Nephron progenitor cell (in vitro differentiated cells): ENCODE data around the gene ALDOA.
A peak's percentile ranks its signal among the peaks of the same experiment; 100 is the strongest.

Source experiments
- DNase-seq: peaks from one replicate; pipeline ENCODE4 v3.0.0; 2021
- H3K27ac Mint-ChIP-seq: 2 replicates; pipeline ENCODE4 v1.8.0; 2021; ENCODE audit warnings: mild to moderate bottlenecking, moderate library complexity, mixed read lengths
- H3K27me3 Mint-ChIP-seq: 2 replicates; pipeline ENCODE4 v1.8.0; 2021; ENCODE audit warnings: mild to moderate bottlenecking, low read depth, mixed read lengths; ENCODE audit not compliant: poor library complexity
- H3K36me3 Mint-ChIP-seq: 2 replicates; pipeline ENCODE4 v1.8.0; 2021; ENCODE audit warnings: low read depth, mixed read lengths
- H3K4me1 Mint-ChIP-seq: 2 replicates; pipeline ENCODE4 v1.8.0; 2021; ENCODE audit warnings: mixed read lengths
- H3K4me3 Mint-ChIP-seq: 2 replicates; pipeline ENCODE4 v1.8.0; 2021; ENCODE audit warnings: mild to moderate bottlenecking, moderate library complexity, mixed read lengths
- H3K9me3 Mint-ChIP-seq: 2 replicates; pipeline ENCODE4 v1.8.0; 2021; ENCODE audit warnings: mild to moderate bottlenecking, moderate library complexity, mixed read lengths
- CTCF ChIP-seq: fragments of 200-600 bp; sonication (generic); IDR thresholded peaks from 2 replicates; pipeline ENCODE4 v1.5.0; 2021; ENCODE audit warnings: antibody characterized with exemption

The ALDOA gene

GRCh38 chr16:30092373-30093010 is 26.9 kb downstream of the ALDOA start:
- peak overlapping the region; percentile 85 for H3K4me3 Mint-ChIP-seq
- TF ChIP-seq CTCF: peak; percentile 25
- peaks cover 13% of the 10 kb centered on the region for H3K9me3 Mint-ChIP-seq
- DNase-seq: peak; percentile 71
- peaks cover 73% of the 10 kb centered on the region for H3K4me1 Mint-ChIP-seq
- H3K36me3 Mint-ChIP-seq: peaks cover 17% of the 10 kb centered on the region
- peaks cover 10% of the 10 kb centered on the region for H3K27me3 Mint-ChIP-seq
- H3K27ac Mint-ChIP-seq: peak overlapping the region; percentile 78

DNA sequence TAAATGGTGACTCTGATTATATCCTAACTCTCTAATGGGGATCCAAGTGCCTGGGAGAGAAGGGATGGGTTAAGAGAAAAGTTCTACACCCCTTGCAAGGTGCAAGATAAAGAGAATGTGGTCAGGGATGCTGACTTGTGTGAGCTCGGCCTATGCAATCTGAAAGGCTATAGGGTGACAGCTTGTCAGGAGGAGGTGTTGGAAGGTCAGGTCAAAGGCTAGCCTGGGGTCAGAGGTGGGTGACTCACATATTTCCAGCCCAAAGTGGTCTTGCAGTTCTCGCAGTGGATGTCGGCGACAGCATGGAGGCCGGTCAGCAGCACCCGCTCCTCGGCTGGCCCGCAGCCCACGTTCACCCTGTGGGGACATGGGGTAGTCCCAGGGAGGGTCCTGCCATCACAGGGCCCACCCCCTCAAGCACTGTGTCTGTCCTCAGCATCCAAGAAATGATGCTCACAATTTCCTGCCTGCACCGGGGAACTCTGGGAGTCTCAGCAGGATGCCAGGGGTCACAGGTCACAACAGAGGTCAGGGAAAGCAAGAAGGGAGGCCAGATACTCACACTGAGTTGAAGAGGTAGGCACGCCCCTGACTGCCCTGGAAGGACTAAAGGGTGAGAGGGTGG is 29.1 kb downstream of the ALDOA start:
- DNase-seq: peak; percentile 72

DNA sequence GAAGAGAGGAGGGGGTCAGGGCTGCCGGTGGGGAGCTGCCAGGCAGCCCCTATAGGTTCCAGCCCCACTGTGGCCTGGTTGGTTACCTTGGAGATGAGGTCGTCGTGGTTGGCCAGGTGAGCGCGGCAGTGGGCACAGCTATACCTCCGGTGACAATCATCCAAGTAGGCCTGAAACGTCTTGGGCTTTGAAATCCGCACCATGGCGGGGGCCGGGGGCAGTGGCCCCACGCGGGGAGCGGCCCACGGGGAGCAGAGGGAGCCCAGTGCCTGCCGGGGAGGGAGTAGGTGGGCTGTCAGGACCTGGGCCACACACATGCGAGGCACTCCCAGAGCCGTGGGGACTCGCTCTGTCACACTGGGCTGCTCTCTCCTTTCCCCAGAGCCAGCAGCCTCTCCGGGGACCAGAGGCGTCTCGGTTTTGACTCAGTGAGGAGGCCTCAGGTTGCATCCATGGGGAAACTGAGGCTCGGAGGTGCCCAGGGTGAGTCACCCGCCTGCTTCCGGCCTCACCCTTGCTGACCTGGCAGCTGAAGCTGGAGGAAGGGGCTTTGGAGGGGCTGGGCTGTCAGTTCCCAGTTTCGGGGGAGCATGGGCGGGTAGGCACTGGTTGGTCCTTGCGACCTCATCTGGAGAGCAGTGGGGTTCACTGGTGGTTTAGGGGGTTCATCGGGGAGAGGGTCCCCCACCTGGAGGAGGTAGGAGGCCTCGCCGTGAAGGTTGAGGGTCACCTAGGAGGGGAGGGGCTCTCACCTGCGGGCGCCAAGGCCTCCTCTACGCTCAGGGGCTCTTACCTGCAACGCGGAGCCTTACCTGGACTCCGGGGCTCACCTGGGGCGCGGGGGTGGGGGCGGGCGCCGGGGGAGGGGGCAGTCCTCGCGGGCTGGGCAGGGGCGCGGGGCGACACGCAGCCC is 29.9 kb downstream of the ALDOA start:
- TF ChIP-seq CTCF: no peak
- H3K27me3 Mint-ChIP-seq: peaks cover 10% of the 10 kb centered on the region
- H3K4me3 Mint-ChIP-seq: peak overlapping the region; percentile 81
- no peak for DNase-seq
- H3K9me3 Mint-ChIP-seq: peaks cover 38% of the 10 kb centered on the region
- H3K27ac Mint-ChIP-seq: peak overlapping the region; percentile 97
- peaks cover 35% of the 10 kb centered on the region for H3K36me3 Mint-ChIP-seq
- H3K4me1 Mint-ChIP-seq: peaks cover 53% of the 10 kb centered on the region

More for the DNA sequence above, 29.1 kb downstream of the ALDOA start:
- TF ChIP-seq CTCF: no peak
- Mint-ChIP-seq H3K27me3 (peaks cover 10% of the 10 kb centered on the region), H3K27ac (peak overlapping the region; percentile 97), H3K4me3 (peak overlapping the region; percentile 81), H3K36me3 (peaks cover 27% of the 10 kb centered on the region), H3K9me3 (peaks cover 32% of the 10 kb centered on the region), H3K4me1 (peaks cover 60% of the 10 kb centered on the region)

DNA sequence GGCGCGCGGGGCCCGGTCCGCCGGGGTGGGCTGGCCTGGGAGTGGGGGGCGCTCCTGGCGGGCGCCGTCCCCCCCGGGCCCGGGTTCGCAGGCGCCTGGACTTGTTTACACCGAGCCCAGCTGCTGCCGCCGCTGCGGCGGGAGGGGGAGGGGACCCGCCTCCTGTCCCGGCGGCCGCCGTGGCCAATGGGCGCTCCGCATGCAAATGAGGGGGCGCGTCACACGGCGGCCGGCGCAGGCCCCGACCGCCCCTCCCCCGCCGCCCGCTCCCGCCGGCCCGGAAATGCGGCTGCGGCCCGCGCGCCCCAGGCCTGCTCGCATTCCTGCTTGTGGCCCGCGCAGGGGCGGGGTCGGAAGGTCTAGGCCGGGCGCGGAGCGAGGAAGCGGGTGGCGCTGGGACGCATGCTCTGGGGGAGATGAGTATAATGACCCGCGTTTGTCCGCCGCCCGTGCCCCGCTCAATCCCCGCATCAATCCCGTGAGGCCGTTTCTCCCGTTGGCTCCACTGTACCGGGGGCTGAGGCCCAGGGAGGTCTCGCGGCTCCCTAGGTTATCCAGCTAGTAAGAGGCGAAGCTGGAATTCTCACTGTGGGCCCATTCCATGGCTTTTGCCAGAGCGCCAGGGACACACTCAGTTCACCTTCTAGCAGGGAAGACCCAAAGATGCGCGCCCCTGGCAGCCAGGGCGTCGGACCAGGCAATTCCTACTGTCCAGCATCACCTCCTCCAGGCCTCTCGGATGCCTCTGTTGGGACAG is 30.7 kb downstream of the ALDOA start, which contains the start of gene YPEL3:
Gene YPEL3 (minus strand): TSS at position 109 of the 757 bp plus-strand sequence. CDS start 731 bp downstream, outside the sequence.
- Mint-ChIP-seq H3K27me3 (peaks cover 10% of the 10 kb centered on the region), H3K4me1 (peaks cover 51% of the 10 kb centered on the region), H3K4me3 (peak within 1 kb of the TSS; percentile 89), H3K36me3 (peaks cover 44% of the 10 kb centered on the region), H3K27ac (peak within 1 kb of the TSS; percentile 98), H3K9me3 (peaks cover 47% of the 10 kb centered on the region)
- no peak for TF ChIP-seq CTCF
- peak; percentile 94 for DNase-seq

DNA sequence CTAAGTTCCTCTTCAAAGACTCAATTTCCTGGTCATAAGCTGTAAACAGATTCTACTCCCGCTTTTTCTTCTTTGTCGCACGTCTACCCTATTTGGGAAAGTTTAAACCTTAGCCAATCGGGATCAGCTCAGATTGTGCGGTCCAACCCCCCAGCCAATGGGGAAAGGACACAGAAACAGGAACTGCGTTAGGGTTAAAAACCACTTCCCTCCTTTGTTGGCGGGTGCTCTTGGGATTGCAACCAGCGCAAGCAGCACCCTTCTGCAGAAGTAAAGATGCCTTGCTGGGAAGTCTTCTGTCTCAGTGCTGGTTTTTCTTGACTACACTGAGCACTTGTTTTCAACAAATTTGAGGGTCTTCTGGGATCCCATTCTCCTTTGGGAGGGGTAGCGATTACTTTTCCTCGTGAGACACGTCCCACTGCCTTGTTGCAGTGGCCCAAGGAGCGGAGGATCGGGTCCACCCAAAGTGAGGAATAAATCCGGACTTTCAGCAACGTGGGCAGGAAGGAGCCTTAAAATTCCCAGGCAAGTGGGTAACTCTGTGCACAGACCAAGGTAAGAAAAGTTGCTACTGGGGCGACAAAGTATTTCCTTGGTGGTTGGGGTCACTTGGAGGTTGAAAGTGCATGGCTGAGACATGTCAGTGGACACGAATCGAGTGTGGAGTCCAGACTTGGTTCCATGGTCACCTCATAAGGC is 31.5 kb downstream of the ALDOA start:
- no peak for DNase-seq
- TF ChIP-seq CTCF: no peak
- Mint-ChIP-seq H3K4me1 (peaks cover 53% of the 10 kb centered on the region), H3K4me3 (peak overlapping the region; percentile 89), H3K27ac (peak overlapping the region; percentile 98), H3K9me3 (peaks cover 54% of the 10 kb centered on the region), H3K36me3 (peaks cover 51% of the 10 kb centered on the region), H3K27me3 (peaks cover 10% of the 10 kb centered on the region)
